ENCODE measurements around the gene AP3B1.

AP3B1 gene, protein sequence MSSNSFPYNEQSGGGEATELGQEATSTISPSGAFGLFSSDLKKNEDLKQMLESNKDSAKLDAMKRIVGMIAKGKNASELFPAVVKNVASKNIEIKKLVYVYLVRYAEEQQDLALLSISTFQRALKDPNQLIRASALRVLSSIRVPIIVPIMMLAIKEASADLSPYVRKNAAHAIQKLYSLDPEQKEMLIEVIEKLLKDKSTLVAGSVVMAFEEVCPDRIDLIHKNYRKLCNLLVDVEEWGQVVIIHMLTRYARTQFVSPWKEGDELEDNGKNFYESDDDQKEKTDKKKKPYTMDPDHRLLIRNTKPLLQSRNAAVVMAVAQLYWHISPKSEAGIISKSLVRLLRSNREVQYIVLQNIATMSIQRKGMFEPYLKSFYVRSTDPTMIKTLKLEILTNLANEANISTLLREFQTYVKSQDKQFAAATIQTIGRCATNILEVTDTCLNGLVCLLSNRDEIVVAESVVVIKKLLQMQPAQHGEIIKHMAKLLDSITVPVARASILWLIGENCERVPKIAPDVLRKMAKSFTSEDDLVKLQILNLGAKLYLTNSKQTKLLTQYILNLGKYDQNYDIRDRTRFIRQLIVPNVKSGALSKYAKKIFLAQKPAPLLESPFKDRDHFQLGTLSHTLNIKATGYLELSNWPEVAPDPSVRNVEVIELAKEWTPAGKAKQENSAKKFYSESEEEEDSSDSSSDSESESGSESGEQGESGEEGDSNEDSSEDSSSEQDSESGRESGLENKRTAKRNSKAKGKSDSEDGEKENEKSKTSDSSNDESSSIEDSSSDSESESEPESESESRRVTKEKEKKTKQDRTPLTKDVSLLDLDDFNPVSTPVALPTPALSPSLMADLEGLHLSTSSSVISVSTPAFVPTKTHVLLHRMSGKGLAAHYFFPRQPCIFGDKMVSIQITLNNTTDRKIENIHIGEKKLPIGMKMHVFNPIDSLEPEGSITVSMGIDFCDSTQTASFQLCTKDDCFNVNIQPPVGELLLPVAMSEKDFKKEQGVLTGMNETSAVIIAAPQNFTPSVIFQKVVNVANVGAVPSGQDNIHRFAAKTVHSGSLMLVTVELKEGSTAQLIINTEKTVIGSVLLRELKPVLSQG
- long read RNA-seq, donor 1, full-length matches to known transcripts, result 2 of 2 reads
- long read RNA-seq, donor 1, partial matches to known transcripts, result 0 of 2 reads
- long read RNA-seq, donor 1, other reads (novel, unspliced or antisense), result 0 of 2 reads
- long read RNA-seq, donor 2, partial matches to known transcripts, result 0 of 1 reads
- long read RNA-seq, donor 2, other reads (novel, unspliced or antisense), result 0 of 1 reads
- long read RNA-seq, donor 3, result 0 reads
- long read RNA-seq, donor 4, partial matches to known transcripts, result 6 of 8 reads
- long read RNA-seq, donor 4, other reads (novel, unspliced or antisense), result 0 of 8 reads
- long read RNA-seq, donor 5, full-length matches to known transcripts, result 6 of 6 reads
- long read RNA-seq, donor 5, partial matches to known transcripts, result 0 of 6 reads
- long read RNA-seq, donor 5, other reads (novel, unspliced or antisense), result 0 of 6 reads
- long read RNA-seq, donor 6, partial matches to known transcripts, result 7 of 8 reads
- long read RNA-seq, donor 6, other reads (novel, unspliced or antisense), result 0 of 8 reads
- long read RNA-seq, donor 7, partial matches to known transcripts, result 16 of 18 reads
- long read RNA-seq, donor 7, other reads (novel, unspliced or antisense), result 0 of 18 reads
- long read RNA-seq, donor 8, full-length matches to known transcripts, result 5 of 11 reads
- long read RNA-seq, donor 8, partial matches to known transcripts, result 6 of 11 reads
- long read RNA-seq, donor 8, other reads (novel, unspliced or antisense), result 0 of 11 reads

DNA sequence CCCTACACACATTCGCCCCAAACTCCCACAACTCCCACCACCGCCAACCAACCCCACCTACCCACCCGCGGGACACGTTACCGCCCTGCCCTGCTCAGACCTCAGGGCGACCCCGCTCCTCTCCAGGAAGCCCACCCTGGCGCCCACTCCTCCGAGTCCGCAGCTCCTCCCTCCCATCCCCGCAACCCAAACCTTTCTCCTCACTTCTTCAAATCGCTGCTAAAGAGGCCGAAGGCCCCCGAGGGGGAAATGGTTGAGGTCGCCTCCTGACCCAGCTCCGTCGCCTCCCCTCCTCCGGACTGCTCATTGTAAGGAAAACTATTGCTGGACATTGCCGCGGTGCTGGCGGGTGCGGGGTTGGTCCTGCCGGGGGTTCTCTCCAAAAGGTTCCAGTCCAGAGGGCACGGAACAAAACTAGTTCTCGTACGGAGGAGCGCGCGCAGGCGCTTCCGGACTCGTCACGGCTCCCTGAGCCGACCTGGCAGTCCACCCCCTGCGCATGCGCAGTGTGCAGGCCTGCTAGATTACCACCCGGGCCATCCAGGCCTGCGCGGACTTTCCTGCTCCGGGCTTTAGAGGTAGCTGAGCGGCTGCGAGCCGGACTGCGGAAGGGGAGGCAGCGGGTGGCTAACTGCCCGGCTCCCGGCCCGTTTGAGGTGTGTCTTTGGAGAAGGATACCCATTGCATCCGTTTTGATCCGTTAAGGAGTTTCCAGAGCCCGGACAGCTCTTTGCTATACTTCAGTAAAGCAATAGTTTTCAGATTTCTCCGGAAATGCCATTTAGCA, at the start of gene AP3B1:
Gene AP3B1 (minus strand): TSS at position 451 of the 787 bp plus-strand sequence. CDS start 119 bp downstream, at position 332.
- peak; percentile 91 for DNase-seq

DNA sequence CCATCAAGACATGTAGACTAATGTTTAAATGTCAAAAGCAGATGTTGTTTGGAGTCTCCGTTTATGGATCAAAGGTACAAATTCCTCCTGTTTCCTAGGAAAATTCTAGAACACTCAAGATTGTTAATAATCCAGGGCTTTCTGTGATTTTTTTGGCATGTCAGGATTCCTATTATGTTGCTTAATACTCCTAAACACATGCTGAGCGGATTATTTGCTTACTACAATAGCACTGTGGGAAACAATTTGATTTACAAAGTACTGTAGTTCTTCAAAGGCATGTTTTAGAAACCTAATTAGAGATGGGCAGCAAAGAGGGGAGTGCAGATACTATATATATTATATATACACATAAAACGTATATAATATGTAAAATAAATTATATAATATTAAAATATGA, 46.9 kb upstream of the AP3B1 start:
- no peak for DNase-seq

DNA sequence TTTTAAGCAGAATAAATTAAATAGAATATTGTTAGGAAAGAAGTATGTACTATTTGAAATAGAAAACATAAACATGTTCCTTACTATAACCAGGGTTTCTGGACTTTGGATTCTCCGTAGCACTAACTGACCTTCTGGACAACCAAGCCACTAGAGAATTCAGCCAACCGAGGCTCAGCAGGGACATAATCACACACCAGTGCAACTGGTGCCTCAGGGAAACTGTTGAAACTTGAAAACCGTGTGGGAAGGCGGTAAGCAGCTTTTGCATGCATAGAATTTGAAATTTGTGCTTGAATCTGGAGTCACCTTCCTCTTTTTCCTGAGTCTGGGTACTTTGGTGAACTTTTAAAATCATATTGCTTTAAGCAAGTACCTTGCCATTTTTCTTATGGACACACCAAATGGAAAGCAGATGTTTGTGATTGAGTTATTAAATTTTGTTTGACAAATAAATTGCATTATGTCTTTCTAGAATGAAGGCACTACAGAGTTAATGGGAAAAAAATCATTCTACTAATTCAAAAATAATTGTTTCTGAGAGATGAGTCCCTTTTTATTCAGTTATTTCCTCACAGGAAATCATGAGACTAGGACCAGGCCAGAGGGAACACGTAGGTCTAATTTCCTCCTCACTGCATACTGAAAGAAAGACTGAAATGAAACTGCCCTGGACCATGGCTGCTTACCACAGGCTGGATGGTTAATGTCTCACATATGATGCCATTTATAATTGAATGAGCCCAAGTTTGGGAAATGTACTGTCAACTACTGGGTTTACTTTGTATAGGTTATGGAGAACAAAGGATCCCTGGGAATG, 45.3 kb upstream of the AP3B1 start:
- DNase-seq, result no peak

DNA sequence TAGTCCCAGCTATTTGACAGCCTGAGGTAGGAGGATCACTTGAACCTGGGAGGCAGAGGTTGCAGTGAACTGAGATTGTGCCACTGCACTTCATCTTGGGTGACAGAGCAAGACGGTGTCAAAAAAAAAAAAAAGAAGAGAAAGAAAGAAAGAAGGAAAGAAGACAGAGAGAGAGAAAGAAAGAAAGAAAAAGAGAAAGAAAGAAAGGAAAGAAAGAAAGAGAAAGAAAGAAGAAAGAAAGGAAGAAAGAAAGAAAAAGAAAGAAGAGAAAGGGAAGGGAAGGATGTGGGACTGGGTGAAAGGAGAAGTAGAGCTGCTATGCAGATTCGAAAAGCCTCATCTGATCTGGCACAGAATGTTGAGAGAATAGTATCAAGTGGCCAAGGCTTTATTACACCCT, 42.2 kb upstream of the AP3B1 start:
- DNase-seq, result no peak

DNA sequence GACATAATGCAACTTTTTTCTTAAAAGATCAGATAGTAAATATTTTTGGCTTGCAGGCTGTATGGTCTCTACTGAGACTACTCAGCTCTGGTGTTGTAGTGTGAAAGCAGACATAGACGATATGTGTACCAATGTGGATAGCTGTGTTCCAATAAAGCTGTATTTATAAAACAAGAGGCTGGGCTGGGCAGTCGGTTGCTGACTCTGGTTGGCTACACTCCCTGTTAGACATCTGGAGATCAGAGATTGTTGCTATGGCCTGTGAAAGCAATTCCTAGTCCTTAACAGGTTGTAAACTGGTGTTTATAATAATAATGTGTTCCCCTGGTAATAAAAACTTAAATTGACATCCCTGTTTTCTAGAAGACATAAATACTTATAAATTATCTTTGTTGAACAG, 41.5 kb upstream of the AP3B1 start:
- no peak for DNase-seq

DNA sequence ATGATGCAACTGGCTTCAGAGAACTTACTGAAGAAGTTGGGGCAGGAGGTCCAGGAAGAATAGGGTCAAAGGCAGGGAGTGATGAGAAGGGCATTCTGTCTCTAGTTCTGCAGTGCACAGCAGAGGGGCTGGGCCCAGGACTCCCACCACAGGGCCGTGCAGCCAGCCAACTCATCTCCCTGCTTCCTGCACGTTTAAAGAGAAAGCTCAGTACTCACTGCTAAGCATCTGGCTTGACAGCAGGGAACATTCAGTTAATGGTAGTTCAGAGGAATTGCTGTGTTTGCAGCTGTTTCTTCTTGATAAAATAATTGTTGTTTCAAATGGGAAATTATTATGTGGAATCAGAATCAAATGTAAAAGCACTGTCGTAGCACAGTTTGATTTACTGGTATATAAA, 40.3 kb upstream of the AP3B1 start:
- DNase-seq, result no peak

DNA sequence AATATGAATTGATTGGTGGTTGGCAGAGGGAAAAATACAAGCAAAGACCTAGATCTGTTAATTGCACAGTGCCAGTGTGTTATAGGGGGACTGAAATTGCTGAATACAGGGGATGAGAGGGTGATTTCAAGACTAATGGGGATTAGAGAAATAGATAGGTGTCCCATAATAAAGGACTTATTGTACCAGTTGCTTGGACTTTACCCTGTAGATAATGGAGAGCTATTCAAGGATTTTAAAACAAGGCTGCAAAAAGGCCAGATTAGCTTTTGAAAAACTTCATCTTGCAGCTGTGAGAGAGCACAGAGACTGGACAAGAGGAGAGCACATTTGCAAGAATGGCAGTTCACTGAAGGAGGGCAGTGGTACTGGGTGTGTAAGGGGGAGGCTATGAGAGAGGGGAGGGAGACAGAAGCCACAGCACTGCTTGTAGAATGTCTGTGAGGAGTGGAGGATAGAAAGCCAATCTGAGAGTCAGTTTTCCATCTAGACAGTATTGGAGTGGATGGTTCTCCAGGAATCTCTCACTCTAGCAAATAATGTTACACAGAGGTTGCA, 37.1 kb upstream of the AP3B1 start:
- no peak for DNase-seq

DNA sequence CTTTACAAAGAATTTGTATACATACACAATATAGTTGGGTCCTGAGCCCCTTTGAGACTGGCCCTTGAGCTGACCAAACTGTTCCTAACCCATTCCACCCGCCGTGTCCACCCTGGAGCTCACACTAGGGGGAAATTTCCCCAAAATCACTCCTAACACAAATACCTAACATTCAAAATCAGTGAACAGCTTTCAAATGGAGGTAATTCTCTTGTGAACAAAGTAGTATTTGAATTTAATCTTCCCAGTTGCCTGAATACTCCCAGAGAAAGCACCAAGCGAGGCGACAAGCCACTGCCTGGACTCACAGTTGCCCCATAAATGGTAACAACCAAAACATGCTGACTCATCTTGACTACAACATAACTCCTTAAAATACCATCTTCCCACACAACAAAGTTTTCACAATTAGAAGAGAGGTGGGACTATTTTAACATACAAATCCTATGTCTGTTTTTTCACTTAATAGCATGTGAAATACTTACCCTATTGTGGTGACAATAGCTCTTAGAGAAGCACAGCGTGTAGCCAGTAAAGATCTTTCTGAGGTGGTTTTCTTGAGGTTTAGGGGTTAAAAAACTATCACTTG, 34.2 kb upstream of the AP3B1 start:
- no peak for DNase-seq

DNA sequence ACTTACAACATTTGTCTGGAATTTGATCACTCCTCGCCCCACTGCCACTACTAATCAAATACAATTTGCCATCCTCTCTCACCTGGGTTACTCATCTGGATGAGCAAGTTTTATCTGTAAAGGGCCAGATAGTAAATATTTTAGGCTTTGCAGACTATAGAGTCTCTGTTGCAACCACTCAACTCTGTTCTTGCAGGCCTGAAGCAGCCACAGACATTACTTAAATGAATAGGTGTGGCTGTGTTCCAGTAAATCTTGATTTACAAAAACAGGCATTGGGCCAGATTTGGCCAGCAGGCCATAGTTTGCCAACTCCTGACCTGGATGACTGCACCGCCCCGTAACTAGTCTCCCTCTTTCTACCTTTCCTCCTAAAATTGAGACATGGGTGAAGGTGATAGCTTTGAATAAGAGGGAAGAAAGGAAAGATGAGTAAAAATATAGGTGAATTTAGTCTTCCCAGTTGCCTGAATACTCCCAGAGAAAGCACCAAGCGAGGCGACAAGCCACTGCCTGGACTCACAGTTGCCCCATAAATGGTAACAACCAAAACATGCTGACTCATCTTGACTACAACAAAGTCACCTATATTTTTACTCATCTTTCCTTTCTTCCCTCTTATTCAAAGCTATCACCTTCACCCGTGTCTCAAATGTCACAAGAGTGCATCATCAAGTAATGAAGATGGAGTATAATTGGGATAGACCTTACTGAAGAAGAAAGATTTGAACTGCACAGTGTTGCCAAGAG, 33.4 kb upstream of the AP3B1 start:
- no peak for DNase-seq

DNA sequence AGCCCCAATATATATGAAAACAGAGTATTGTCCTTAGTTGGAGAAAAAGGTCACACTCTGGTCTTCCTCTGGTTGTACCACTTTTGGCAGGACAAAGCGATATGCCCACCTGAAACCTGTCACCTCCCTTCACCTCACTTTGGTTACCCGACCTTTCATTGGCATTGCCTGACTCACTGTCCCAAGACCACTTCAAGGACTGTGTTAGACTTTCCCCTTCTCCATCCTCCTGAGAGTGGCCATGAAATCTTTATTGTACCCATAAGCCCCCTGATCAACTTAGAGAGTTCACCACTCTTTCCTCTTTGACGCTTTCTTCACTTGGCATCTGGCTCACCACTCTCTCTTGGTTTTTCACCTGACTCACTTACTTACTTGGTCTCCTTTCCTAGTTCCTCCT, 32.4 kb upstream of the AP3B1 start:
- DNase-seq, result no peak

DNA sequence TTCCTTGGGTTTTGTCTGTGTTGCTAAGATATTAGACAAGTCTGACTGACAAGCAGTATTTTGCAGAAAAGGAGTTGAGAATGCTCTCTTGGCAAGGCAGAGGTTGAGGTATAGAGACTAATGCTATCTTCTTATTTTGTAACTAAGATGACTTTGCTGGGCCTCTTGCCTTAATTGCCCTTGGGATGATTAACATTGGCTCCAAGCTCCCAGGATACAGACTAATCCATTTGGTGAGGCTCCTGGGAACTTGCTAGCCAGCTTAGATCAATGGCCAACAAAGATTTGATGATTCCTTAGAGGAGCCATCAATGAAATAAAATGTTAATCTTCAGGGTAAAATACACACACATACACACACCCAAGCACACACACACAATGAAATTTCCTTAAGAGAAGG, 28.7 kb upstream of the AP3B1 start:
- DNase-seq, result no peak

DNA sequence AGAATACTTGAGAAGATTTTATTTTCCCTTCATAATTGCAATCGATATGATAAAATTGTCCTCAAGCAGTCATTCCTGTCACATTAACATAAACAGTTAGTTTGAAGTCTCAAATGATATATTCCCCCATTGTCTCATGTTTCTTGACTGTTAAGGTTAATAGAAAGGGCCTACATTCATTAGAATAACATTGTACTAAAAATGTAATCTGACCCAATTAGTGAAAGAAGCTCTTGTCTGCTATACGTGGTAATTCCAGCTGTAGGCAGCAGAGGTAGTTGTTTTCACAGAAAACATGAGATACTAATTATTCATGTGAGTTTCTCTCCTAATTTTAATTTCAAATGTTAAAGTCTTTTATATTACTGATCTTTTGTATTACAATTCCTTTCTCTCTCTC, 25.9 kb upstream of the AP3B1 start:
- DNase-seq, result no peak

DNA sequence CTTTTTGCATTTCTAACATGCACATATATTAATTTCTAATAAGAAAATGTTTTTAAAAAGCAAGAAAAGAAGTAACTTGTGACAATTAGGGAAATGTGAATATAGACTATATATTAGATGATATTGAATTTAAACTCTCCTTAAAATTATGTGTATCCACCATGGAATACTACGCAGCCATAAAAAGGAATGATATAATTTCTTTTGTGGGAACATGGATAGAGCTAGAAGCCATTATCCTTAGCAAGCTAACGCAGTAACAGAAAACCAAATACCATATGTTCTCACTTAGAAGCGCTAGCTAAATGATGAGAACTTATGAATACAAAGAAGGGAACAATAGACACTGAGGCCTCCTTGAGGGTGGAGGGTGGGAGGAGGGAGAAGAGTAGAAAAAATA, 23.8 kb upstream of the AP3B1 start:
- no peak for DNase-seq

DNA sequence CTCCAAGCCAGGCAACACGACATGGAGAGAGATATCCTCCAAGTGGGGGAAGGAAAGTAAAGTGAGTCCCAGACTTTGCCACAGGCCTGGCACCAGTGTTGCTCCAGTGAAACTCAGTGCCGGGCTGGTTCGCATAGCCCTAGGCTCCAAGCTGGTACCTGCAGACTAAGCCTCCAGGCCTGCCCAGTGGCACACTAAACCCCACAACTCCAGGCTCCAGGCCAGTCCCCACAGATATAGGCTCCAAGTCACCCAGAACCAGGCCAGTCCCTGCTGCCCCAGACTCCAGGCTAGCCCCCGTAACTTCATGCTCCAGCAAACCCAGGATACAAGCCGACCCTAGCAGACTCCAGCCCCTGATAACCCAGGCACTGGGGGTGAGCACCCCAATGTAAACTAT, 23.0 kb upstream of the AP3B1 start:
- DNase-seq, result no peak

DNA sequence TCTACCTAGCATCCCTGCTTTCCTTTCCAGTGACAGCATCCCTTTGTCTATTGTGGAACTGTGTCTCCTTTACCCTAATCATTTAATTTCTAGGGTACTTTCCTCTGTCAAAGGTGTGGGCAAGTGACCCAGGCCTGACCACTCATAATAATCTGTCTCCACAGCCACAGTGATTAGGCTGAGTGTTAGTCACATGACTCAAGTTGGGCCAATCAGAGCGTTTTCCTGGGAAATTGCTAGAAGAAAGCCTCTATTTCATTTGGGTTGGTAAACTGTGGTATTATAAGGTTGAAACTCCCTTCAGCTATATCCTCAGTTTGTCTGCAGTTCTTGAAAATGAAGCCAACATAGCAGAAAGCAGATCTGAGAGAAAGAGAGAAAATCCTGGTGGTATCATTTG, 14.2 kb upstream of the AP3B1 start:
- DNase-seq, result no peak

DNA sequence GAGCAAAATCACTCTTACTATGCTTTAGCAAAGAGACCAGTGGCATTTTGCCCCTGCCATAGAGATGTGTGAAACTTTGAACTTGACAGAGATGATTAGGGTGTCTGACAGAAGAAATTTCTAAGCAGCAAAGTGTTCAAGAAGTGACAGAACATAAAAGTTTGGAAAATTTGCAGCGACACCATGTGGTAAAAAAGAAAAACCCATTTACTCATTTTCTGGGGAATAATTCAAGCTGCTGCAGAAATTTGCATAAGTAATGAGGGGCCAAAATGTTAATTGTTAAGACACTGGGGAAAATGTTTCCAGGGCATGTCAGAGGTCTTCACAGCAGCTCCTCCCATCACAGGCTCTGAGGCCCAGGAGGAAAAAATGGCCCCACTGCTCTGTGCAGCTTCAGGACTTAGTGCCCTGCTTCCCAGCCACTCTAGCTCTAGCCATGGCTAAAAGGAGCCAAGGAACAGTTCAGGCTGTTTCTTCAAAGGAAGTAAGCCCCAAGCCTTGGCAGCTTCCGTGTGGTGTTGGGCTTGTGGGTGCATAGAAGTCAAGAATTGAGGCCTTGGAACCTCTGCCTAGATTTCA, 6.1 kb upstream of the AP3B1 start:
- DNase-seq, result no peak

DNA sequence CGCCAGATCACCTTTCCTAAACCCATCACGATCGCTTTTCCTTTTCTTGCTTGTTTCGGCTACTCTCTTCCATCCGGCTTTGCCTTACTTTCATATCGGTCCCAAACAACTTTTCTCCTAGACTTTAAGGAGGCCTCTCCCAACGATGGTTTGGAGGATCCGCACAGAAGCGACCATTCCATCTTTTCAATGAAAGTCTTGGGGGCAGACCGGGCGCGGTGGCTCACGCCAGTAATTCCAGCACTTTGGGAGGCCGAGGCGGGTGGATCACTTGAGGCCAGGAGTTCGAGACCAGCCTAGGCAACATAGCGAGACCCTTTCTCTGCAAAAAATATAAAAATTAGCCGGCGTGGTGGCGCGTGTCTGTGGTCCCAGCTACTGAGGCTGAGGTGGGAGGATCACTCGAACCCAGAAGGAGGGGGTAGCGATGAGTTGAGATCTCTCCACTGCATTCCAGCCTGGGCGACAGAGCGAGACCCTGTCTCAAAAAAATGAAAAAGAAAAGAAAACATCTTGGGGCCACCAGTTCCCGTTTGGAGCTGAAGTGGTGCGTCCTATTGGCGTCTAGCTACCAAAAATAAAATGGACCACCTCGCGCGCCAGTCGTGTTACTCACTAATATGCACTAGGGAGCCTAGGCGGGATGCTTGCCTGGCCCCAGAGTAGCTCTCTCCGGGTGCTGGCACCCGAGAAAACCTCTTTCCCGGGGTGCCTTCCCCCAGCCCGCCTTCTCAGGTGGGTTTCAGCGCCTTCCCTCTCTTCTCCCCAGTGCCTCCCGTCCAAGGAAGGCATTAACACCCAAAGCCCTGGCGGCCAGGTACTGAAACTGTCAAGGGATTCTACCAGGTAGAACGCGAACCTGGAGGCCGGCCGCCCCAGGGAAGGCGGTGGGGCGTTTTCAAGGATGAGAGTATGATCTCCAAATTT, 800 bp upstream of the AP3B1 start:
- DNase-seq, result peak; percentile 91

All from right kidney (tissue), 9 donors.